A673 (cell line): ENCODE data around the gene TPST1. TPM values are rescaled to one million over a fixed set of nuclear protein-coding genes. Genes with fewer than 3 reads are reported as not detected.

Experiments
- BruUV-seq: library from RNA; stranded (reverse); fragments of 400-500 nt; replicated peaks from 2 replicates; lab custom pipeline; 2021; lab: Mats Ljungman, UMichigan
- CTCF ChIA-PET: fragments of 300-600 bp; sonication (Branson Sonifier 250); formaldehyde crosslinking; loops from one replicate; lab custom pipeline; 2022; ENCODE audit warnings: antibody characterized with exemption; lab: Charles Lee
- POLR2A ChIA-PET: fragments of 300-600 bp; sonication (Branson Sonifier 250); formaldehyde crosslinking; loops from one replicate; lab custom pipeline; 2022; ENCODE audit warnings: antibody characterized with exemption; ENCODE audit not compliant: low non-redundant PET; lab: Charles Lee
- DNase-seq: peaks from one replicate; pipeline ENCODE4 v3.0.0-alpha.2; 2015; ENCODE audit warnings: low spot score
- H3K27ac ChIP-seq: fragments of 200-600 bp; sonication (generic); 2 replicates; pipeline ENCODE4 v1.5.1; 2016; ENCODE audit warnings: mixed run types, low read depth, mild to moderate bottlenecking, mixed read lengths, antibody characterized with exemption, low read length; ENCODE audit not compliant: poor library complexity, severe bottlenecking
- H3K27me3 ChIP-seq: fragments of 200-600 bp; sonication (generic); replicated peaks from 2 replicates; pipeline ENCODE4 v1.6.1; 2017; ENCODE audit warnings: mixed run types, low read depth, mild to moderate bottlenecking, mixed read lengths, antibody characterized with exemption, low read length; ENCODE audit not compliant: insufficient read depth, poor library complexity
- H3K36me3 ChIP-seq: fragments of 200-600 bp; sonication (generic); 2 replicates; pipeline ENCODE4 v1.6.1; 2016; ENCODE audit warnings: mixed run types, mild to moderate bottlenecking, mixed read lengths, antibody characterized with exemption, low read length; ENCODE audit not compliant: insufficient read depth, poor library complexity, severe bottlenecking
- H3K4me1 ChIP-seq: fragments of 200-600 bp; sonication (generic); 2 replicates; pipeline ENCODE4 v1.6.1; 2017; ENCODE audit warnings: mixed run types, mild to moderate bottlenecking, mixed read lengths, antibody characterized with exemption, low read length; ENCODE audit not compliant: insufficient read depth, poor library complexity, severe bottlenecking
- H3K4me3 ChIP-seq: fragments of 200-600 bp; sonication (generic); 2 replicates; pipeline ENCODE4 v1.5.1; 2016; ENCODE audit warnings: low read depth, mixed run types, mild to moderate bottlenecking, mixed read lengths, low read length; ENCODE audit not compliant: poor library complexity, severe bottlenecking
- H3K9me3 ChIP-seq: fragments of 200-600 bp; sonication (generic); 2 replicates; pipeline ENCODE4 v1.6.1; 2016; ENCODE audit warnings: mixed run types, low read depth, mild to moderate bottlenecking, mixed read lengths, antibody characterized with exemption, low read length; ENCODE audit not compliant: poor library complexity, severe bottlenecking
- EZH2 ChIP-seq: fragments of 200-600 bp; sonication (generic); IDR thresholded peaks from 2 replicates; pipeline ENCODE4 v1.6.1; 2017; ENCODE audit warnings: borderline replicate concordance, low read depth, mild to moderate bottlenecking, mixed read lengths, antibody characterized with exemption, low read length; ENCODE audit not compliant: poor library complexity, severe bottlenecking
- intact Hi-C: fragments of 100-400 bp; cut with micrococcal nuclease; formaldehyde crosslinking; loops from one replicate; pipeline ENCODE4 v1.10.0; 2022; ENCODE audit not compliant: unreplicated experiment
- total RNA-seq: library from RNA; stranded (reverse); gene quantifications from 2 replicates; pipeline ENCODE4 v1.2.3, GENCODE V29; 2021
- TF ChIP-seq, protein P1 (sequence below): fragments of 300-800, 200-600 bp; sonication (generic); conservative IDR thresholded peaks from 2 replicates; pipeline ENCODE4 v1.5.1; 2017; ENCODE audit warnings: low read depth, mild to moderate bottlenecking, antibody characterized with exemption, low read length, moderate library complexity, mixed read lengths

Gene TPST1
- total RNA-seq, 1 experiment from 2014 or later, result 8.0 TPM

DNA sequence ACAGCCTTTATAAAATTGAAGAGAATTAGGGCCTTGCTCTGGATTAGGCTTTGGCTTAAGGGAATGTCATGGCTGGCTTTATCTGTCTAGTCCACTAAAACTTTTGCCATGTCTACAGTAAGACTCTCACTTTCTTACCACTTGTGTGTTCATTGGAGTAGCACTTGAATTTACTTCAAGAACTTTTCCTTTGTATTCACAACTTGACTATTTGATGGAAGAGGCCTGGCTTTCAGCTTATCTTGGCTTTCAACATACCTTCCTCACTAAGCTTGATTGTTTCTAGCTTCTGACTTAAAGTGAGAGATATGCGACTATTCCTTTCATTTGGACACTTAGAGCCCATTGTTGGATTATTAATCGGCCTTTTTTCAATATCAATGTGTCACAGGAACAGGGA is 96.1 kb downstream of the TPST1 start:
- H3K4me3 ChIP-seq, result no peak overlapping the region
- no peak overlapping the region for H3K27ac ChIP-seq
- intact Hi-C loops, result no loop called here
- H3K4me1 ChIP-seq, result peaks cover 2% of the 10 kb centered on the region
- no peaks in the 10 kb centered on the region for H3K36me3 ChIP-seq
- BruUV-seq, result no TSS peak
- TF ChIP-seq, protein P1, sequence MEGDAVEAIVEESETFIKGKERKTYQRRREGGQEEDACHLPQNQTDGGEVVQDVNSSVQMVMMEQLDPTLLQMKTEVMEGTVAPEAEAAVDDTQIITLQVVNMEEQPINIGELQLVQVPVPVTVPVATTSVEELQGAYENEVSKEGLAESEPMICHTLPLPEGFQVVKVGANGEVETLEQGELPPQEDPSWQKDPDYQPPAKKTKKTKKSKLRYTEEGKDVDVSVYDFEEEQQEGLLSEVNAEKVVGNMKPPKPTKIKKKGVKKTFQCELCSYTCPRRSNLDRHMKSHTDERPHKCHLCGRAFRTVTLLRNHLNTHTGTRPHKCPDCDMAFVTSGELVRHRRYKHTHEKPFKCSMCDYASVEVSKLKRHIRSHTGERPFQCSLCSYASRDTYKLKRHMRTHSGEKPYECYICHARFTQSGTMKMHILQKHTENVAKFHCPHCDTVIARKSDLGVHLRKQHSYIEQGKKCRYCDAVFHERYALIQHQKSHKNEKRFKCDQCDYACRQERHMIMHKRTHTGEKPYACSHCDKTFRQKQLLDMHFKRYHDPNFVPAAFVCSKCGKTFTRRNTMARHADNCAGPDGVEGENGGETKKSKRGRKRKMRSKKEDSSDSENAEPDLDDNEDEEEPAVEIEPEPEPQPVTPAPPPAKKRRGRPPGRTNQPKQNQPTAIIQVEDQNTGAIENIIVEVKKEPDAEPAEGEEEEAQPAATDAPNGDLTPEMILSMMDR, result no peak
- TF ChIP-seq EZH2, result no peak
- POLR2A ChIA-PET, result no interaction called here
- no peak for DNase-seq
- CTCF ChIA-PET, result no interaction called here
- peaks cover 13% of the 10 kb centered on the region for H3K9me3 ChIP-seq
- no peaks in the 10 kb centered on the region for H3K27me3 ChIP-seq

DNA sequence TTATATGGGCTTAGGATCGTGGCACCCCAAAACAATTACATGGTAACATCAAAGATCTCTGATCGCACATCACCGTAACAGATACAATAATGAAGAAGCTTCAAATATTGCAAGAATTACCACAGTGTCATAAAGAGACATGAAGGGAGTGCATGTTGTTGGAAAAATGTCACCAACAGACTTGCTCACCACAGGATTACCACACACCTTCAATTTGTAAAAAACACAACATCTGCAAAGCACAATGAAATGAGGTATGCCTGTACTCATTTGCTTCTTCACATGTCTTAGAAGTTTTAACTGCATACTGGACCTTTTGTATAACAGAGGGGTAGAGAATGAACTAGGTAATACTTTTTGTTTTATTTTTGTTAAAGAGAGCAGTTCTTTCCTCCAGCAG is 96.6 kb downstream of the TPST1 start:
- CTCF ChIA-PET, result no interaction called here
- intact Hi-C loops, result no loop called here

DNA sequence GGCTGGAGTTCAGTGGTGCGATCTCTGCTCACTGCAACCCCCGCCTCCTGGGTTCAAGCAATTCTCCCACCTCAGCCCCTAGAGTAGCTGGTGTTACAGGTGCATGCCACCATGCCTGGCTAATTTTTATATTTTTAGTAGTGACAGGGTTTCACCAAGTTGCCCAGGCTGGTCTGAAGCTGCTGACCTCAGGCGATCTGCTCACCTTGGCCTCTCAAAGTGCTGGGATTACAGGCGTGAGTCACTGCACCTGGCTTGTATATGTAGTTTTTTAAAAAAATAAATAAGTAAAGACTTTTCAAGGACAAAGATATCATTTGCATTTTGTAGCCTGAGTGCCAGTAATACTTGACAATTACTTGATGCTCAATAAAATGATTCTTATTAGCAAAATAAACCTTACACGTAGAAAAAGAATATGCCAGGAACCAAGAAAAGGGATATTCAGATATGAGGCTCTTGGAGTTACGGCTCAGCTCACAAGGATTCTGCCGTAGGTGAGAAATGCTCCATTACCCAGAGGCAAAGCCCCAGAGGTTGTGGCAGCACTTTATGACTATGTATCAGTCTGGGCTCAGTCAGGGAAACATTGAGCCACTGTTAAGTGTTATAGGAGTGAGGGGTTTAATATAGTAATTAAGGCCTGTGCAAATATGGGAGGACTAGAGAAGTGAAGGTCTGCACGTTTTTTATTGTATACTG is 98.5 kb downstream of the TPST1 start:
- intact Hi-C loops, result no loop called here
- no peak for TF ChIP-seq EZH2
- TF ChIP-seq, protein P1, result no peak

More for the DNA sequence above, 96.6 kb downstream of the TPST1 start:
- Histone ChIP-seq H3K9me3 (peaks cover 13% of the 10 kb centered on the region), H3K36me3 (no peaks in the 10 kb centered on the region), H3K4me1 (no peaks in the 10 kb centered on the region), H3K27me3 (no peaks in the 10 kb centered on the region), H3K27ac (no peak overlapping the region), H3K4me3 (no peak overlapping the region)
- BruUV-seq, result no TSS peak
- POLR2A ChIA-PET, result no interaction called here
- DNase-seq, result no peak
- no peak for TF ChIP-seq EZH2
- TF ChIP-seq, protein P1, result no peak

More for the DNA sequence above, 98.5 kb downstream of the TPST1 start:
- DNase-seq, result no peak
- no TSS peak for BruUV-seq
- no peak overlapping the region for H3K27ac ChIP-seq
- no peaks in the 10 kb centered on the region for H3K36me3 ChIP-seq
- no peaks in the 10 kb centered on the region for H3K27me3 ChIP-seq
- H3K9me3 ChIP-seq, result peaks cover 1% of the 10 kb centered on the region
- no peak overlapping the region for H3K4me3 ChIP-seq
- H3K4me1 ChIP-seq, result no peaks in the 10 kb centered on the region
- ChIA-PET POLR2A (no interaction called here), CTCF (no interaction called here)
